CD4-positive, alpha-beta T cell treated with Interleukin-17A for 1 hour (primary cell): ENCODE data around the gene GRID2.

Experiments
- DNase-seq: peaks from one replicate; pipeline ENCODE4 v3.0.0-alpha.2; 2020

The GRID2 gene

DNA sequence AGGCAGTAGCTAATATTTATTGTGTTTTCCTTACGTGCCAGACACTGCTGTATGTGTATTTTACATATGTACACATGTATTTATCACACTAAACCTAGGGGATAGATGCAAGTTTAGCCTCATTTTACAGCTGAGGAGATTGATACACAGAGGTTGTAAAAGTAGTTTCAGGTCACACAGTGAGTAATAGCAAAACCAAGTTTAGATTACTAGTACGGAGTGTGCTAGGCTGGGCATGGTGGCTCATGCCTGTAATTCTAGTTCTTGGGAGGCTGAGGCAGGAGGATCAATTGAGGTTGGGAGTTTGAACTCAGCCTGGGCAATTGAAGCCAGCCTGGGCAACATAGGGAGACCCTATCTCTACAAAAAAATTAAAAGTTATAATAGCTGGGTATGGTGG, 823.7 kb downstream of the GRID2 start:
- no peak for DNase-seq

- DNase-seq = no peak
Measured at GRCh38 chr4:93132631-93133030, 828.9 kb downstream of the GRID2 start.

- DNase-seq = no peak
Measured at GRCh38 chr4:93139118-93139517, 835.4 kb downstream of the GRID2 start.

DNA sequence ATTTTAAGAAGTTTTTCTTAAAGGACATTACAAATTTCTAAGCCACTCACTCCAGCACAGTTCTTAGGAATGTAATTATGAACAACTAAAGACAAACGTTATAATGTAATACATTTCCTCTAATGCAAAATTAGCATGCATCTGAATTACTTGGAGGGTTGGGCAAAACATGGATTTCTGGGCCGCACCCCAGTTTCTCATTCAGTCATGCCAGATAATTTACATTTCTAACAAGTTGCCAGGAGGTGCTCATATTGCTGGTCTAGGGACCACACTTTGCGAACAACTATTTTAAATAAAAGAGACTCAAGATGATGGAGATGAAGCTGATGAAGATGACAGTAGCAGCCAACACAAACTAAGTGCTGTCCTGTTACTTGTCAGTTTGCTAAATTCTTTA, 840.1 kb downstream of the GRID2 start:
- no peak for DNase-seq

DNA sequence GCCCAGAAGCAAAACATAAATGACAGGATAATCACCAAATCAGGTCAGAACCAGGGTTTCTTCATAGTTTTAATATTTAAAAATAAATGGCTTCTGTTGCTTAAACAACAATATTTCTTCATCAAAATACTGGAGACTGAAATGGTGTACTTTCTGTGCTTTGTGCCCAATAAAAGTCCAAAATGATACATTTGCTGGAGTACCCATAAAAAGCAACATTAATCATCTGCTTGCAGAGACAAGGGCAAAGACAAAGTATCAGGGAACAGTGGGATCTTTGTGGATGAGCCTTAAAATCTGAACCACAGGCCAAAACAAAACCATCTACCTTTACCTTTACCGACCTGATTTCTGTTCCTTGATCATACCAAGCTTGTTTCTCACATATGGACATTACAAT, 840.9 kb downstream of the GRID2 start:
- DNase-seq = no peak

GRCh38 chr4:93147524-93148212, 843.9 kb downstream of the GRID2 start:
- DNase-seq = no peak

DNA sequence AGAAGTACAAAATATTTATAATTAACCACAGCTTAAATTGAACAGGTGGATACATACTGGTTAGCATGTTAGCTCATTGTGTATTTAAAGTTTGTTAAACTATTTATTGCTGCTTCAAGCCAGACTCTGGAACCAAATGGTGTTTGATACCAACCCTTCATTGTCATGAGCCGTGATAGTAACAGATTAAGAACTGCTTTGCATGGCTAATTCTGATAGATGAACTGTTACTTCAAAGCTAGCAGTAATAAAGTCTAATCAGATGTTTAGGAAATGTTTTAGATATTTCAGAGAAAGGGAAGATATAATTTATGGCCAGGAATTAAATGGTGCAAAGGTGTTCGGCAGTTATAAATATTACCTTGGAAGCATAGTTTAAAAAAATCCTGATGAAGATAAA, 848.7 kb downstream of the GRID2 start:
- DNase-seq = no peak

DNA sequence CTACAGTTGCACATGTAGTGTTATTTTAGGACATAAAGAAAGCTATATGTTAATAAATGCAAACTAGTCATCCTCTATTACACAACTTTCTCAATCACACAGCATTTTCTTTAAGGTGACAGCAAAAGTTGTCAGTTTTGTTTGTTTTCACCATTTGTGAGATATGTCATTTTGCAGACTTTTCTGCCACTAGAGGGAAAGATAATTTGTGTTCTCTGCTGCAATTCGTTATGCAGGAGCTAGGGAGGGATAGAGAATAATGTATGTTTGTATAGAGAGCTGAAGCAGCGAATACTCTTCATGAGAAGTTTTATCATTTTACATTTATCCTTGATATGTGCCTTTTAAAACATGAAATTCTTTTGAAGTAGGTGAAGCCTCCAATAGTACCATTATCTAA, 854.2 kb downstream of the GRID2 start:
- no peak for DNase-seq

DNA sequence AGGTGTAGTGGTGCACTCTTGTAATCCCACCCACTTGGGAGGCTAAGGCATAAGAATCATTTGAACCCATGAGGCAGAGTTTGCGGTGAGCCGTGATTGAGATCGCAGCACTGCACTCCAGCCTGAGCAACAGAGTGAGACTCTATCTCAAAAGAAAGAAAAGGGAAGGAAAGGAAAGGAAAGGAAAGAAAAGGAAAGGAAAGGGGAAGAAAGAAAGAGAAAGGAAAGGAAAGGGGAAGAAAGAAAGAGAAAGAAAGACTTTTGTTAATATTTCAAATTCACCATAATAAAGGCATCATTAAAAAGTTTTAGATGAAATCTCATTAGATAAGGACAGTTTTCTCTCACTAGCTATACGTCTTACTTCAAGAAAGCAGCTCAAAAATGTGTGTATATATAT, 864.3 kb downstream of the GRID2 start:
- DNase-seq = no peak

DNA sequence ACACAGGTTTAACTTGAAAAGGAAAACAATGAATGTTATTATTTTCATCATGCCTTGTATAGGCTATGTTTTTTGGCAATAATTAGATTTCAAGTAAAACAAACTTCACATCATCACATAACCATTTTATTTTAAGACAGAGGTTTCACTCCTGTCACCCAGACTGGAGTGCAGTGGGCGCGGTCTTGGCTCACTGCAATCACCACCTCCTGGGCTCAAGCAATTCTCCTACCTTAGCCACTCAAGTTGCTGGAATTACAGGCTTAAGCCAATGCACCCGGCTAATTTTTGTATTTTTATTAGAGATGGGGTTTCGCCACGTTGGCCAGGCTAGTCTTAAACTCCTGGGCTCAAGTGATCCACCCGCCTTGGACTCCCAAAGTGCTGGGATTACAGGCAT, 866.2 kb downstream of the GRID2 start:
- DNase-seq = no peak

GRCh38 chr4:93174598-93174997, 870.8 kb downstream of the GRID2 start:
- DNase-seq = no peak

DNA sequence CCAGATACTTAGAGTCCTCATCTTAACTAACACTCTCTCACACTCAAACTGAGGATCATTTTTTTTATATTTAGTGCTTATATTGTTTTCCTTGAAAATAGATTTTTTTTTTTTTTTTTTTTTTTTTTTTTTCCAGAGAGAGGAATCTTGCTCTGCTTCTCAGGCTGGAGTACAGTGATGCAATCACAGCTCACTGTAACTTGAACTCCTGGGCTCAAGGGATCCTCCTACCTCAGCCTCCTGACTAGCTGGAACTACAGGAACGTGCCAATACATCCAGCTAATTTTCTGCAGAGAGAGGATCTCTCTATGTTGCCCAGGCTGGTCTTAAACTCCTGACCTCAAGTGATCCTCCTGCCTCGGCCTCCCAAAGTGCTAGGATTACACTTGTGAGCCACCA, 874.5 kb downstream of the GRID2 start:
- no peak for DNase-seq

GRCh38 chr4:93179044-93179443, 875.3 kb downstream of the GRID2 start:
- no peak for DNase-seq

- DNase-seq = no peak
Measured at GRCh38 chr4:93182722-93183121, 879.0 kb downstream of the GRID2 start.

- DNase-seq = no peak
Measured at GRCh38 chr4:93183576-93183975, 879.8 kb downstream of the GRID2 start.

- DNase-seq = no peak
Measured at GRCh38 chr4:93184053-93184452, 880.3 kb downstream of the GRID2 start.

DNA sequence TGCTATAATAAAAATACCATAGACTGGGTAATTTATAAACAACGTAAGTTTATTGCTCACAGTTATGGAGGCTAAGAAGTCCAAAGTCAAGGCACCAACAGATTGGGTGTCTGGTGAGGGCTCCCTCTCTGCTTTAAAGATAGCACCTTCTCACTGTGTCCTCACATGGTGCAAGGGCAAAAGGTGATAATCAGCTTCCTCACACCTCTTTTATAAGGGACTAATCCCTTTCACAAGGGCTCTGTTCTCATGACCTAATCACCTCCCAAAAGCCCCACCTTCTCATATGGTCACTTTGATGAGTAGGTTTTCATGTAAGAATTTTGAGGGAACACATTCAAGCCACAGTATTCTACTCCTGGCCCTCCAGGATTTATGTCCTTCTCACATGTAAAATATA, 883.1 kb downstream of the GRID2 start:
- DNase-seq = no peak

GRCh38 chr4:93187466-93187865, 883.7 kb downstream of the GRID2 start:
- no peak for DNase-seq

GRCh38 chr4:93187892-93188291, 884.1 kb downstream of the GRID2 start:
- DNase-seq = no peak

DNA sequence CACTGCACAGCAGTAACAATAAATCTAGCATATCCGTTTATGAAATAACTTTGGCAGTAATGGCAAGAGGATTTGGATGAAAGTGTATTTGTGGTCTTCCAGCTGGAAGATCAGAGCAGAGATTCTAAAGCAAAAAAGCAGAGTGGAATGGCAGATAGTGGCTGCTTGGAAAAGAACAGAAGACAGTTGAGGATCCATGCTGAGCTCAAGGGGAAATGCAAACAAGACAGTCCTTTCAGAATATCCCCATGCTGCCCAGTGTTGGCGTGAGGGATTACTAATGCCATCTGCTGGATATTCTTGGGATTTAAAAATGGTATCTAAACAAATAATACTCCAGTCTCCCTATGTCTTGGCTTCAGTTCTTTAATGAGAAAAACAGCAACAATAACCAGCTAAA, 895.7 kb downstream of the GRID2 start:
- DNase-seq = no peak

DNA sequence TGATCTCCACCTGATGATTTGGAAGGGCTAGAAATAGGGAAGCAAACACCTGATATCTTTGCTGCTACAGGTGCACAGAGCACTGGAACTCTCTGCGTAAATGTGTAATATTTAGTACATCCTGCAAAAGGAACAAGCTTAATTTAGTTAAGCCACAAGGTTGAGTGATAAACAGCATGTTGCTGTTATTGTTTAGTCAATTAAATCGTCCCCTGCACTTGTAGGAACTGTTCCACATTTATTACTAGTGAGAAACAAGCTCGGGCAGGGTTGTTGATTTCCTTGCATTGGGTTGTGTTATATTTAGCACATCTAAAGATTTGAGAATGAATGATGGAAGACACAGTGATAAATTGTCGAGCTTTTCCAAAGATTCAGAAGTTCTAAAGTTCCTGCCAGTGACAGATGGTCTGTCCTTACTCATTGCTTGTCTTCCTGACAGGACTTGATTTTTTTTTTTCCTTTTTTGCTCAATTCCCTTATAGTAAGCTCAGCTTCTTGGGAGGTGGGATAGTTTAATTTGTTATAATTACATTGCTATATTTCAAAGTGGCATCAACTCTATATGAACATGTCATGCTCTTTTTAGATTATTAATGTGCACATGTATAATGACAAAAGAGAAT, 897.8 kb downstream of the GRID2 start:
- no peak for DNase-seq

- DNase-seq = no peak
Measured at GRCh38 chr4:93203708-93204107, 899.9 kb downstream of the GRID2 start.

DNA sequence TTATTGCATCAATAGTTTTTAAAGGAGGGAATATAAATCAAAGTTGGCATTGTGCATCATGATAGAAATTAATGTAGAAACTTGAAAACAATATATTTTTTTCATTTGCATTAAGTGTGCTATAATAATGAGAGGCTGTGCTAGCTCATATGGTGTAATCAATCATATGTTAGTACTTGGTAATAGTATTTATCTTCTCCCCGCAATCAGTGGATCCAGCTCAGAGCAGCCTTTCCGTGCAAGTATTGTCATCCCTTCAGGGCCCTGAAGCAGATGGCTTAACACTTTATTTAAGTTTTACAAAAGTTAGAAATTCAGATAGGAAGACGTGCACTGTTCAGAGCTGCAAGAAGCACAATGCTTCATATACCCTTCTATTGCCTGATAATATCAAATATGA, 908.5 kb downstream of the GRID2 start:
- no peak for DNase-seq

DNA sequence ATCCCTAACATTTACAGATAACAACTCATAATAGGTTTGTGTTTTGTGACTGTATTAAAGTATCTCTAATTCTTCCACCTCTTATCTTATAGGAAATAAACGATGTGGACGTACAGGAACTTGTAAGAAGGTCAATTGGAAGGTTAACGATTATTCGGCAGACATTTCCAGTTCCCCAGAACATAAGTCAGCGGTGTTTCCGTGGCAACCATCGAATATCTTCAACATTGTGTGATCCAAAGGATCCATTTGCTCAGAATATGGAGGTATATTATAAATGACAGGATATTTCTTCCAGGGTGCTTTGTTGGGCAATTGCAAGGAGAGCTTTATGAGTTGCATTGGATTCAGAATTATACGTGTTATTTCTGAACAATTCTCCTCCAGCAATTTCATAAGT, 912.9 kb downstream of the GRID2 start:
- DNase-seq = no peak

- DNase-seq = no peak
Measured at GRCh38 chr4:93217431-93217830, 913.7 kb downstream of the GRID2 start.
